GM23338 (cell line): ENCODE data around the gene TMEM63B. TPM values are rescaled to one million over a fixed set of nuclear protein-coding genes. Genes with fewer than 3 reads are reported as not detected.

Experiments
- ATAC-seq: fragments of 200-7000 bp; cut with Tn5 transposase; 3 replicates; pipeline ENCODE4 v1.9.1; 2020
- DNase-seq: peaks from one replicate; pipeline ENCODE4 v3.0.0-alpha.2; 2015; ENCODE audit warnings: low spot score
- H2AFZ ChIP-seq: fragments of 200-600 bp; sonication (generic); 2 replicates; pipeline ENCODE4 v1.8.0; 2016; ENCODE audit warnings: antibody characterized with exemption, mild to moderate bottlenecking, moderate library complexity
- H3F3A ChIP-seq: fragments of 200-600 bp; sonication (generic); replicated peaks from 2 replicates; pipeline ENCODE4 v1.8.0; 2017; ENCODE audit warnings: antibody characterized with exemption, mixed run types, low read depth
- H3K27ac ChIP-seq: fragments of 200-600 bp; sonication (generic); 2 replicates; pipeline ENCODE4 v1.6.1; 2016; ENCODE audit warnings: low read depth
- H3K27me3 ChIP-seq: fragments of 200-600 bp; sonication (generic); 2 replicates; pipeline ENCODE4 v1.8.0; 2016; ENCODE audit warnings: mild to moderate bottlenecking, mixed run types, moderate library complexity; ENCODE audit not compliant: insufficient read depth
- H3K36me3 ChIP-seq: fragments of 200-600 bp; sonication (generic); 2 replicates; pipeline ENCODE4 v1.8.0; 2016; ENCODE audit warnings: mild to moderate bottlenecking; ENCODE audit not compliant: insufficient read depth
- H3K4me1 ChIP-seq: fragments of 200-600 bp; sonication (generic); 2 replicates; pipeline ENCODE4 v1.8.0; 2016; ENCODE audit warnings: mild to moderate bottlenecking, moderate library complexity; ENCODE audit not compliant: insufficient read depth
- H3K4me2 ChIP-seq: fragments of 200-600 bp; sonication (generic); 2 replicates; pipeline ENCODE4 v1.7.1; 2017; ENCODE audit warnings: mixed run types
- H3K4me3 ChIP-seq: fragments of 200-600 bp; sonication (generic); 2 replicates; pipeline ENCODE4 v1.6.1; 2016; ENCODE audit warnings: mixed run types
- H3K79me2 ChIP-seq: fragments of 200-600 bp; sonication (generic); replicated peaks from 2 replicates; pipeline ENCODE4 v1.8.0; 2017; ENCODE audit warnings: mild to moderate bottlenecking; ENCODE audit not compliant: insufficient read depth
- H3K9me2 ChIP-seq: fragments of 200-600 bp; sonication (generic); 2 replicates; pipeline ENCODE4 v1.8.0; 2017; ENCODE audit not compliant: insufficient read depth
- H4K20me1 ChIP-seq: fragments of 200-600 bp; sonication (generic); replicated peaks from 2 replicates; pipeline ENCODE4 v1.8.0; 2017; ENCODE audit warnings: mild to moderate bottlenecking; ENCODE audit not compliant: insufficient read depth
- H3K27ac Mint-ChIP-seq: 2 replicates; pipeline ENCODE4 v1.8.0; 2020; ENCODE audit warnings: inconsistent platforms, mild to moderate bottlenecking, moderate library complexity, mixed read lengths
- H3K27me3 Mint-ChIP-seq: 3 replicates; pipeline ENCODE4 v1.8.0; 2022; ENCODE audit warnings: low read depth, mild to moderate bottlenecking, moderate library complexity, mixed read lengths, inconsistent platforms; ENCODE audit not compliant: insufficient read depth, poor library complexity
- H3K36me3 Mint-ChIP-seq: 3 replicates; pipeline ENCODE4 v1.8.0; 2021; ENCODE audit warnings: low read depth, mild to moderate bottlenecking, inconsistent platforms, moderate library complexity, mixed read lengths
- H3K4me1 Mint-ChIP-seq: 3 replicates; pipeline ENCODE4 v1.8.0; 2020; ENCODE audit warnings: mild to moderate bottlenecking, inconsistent platforms, mixed read lengths
- H3K4me3 Mint-ChIP-seq: 3 replicates; pipeline ENCODE4 v1.8.0; 2021; ENCODE audit warnings: moderate library complexity, mild to moderate bottlenecking, inconsistent platforms, mixed read lengths
- H3K9me3 Mint-ChIP-seq: 3 replicates; pipeline ENCODE4 v1.8.0; 2020; ENCODE audit warnings: moderate library complexity, mild to moderate bottlenecking, inconsistent platforms, mixed read lengths
- EZH2phosphoT487 ChIP-seq: fragments of 200-600 bp; sonication (generic); IDR thresholded peaks from one replicate; pipeline ENCODE4 v1.8.1; 2018; ENCODE audit warnings: antibody characterized with exemption; ENCODE audit not compliant: unreplicated experiment
- POLR2AphosphoS5 ChIP-seq: IDR thresholded peaks from 2 replicates; pipeline ENCODE4 v1.6.1; 2016; ENCODE audit warnings: antibody characterized with exemption, low read depth
- STAT1 ChIP-seq: IDR thresholded peaks from one replicate; pipeline ENCODE4 v1.6.1; 2016; ENCODE audit warnings: antibody characterized with exemption; ENCODE audit not compliant: unreplicated experiment
- ZNF114 ChIP-seq: fragments of 250-450 bp; sonication (Bioruptor Pico); IDR thresholded peaks from 2 replicates; pipeline ENCODE4 v1.5.0; 2020; ENCODE audit warnings: mild to moderate bottlenecking, moderate library complexity
- ZNF331 ChIP-seq: fragments of 250-450 bp; sonication (Bioruptor Pico); IDR thresholded peaks from 2 replicates; pipeline ENCODE4 v1.5.0; 2020; ENCODE audit warnings: low read depth, mild to moderate bottlenecking, moderate library complexity
- ZNF462 ChIP-seq: fragments of 250-450 bp; sonication (Bioruptor Pico); IDR thresholded peaks from 2 replicates; pipeline ENCODE4 v1.5.0; 2020; ENCODE audit warnings: mild to moderate bottlenecking, moderate library complexity
- polyA plus RNA-seq: library from polyadenylated mRNA; unstranded; fragments of >200 nt; fragmentation: Nextera tagmentation; extraction: Ambion mirVana; gene quantifications from 2 replicates; pipeline ENCODE4 v1.2.1, GENCODE V29; 2016
- total RNA-seq: library from RNA; depleted of rRNA; stranded (reverse); fragments of >200 nt; shearing (Covaris generic); gene quantifications from 2 replicates; pipeline ENCODE4 v1.2.3, GENCODE V29; 2014
- TF ChIP-seq, protein P1 (sequence below), 2 experiments: fragments of 200-600 bp in 1 of 2; sonication (generic) in 1 of 2; conservative IDR thresholded peaks; 2 replicates each; pipeline versions ENCODE4 v1.5.1 to v1.6.1; 2016 to 2017; ENCODE audit warnings: antibody characterized with exemption in 2 of 2, low read depth in 2 of 2, mild to moderate bottlenecking in 2 of 2, moderate library complexity in 1 of 2
- TF ChIP-seq, protein P2 (sequence below): IDR thresholded peaks from one replicate; pipeline ENCODE4 v1.6.1; 2018; ENCODE audit warnings: antibody characterized with exemption; ENCODE audit not compliant: unreplicated experiment

TMEM63B gene
- total and polyA plus RNA-seq, 2 experiments from 2014 or later: 10.1 to 36.0 TPM

DNA sequence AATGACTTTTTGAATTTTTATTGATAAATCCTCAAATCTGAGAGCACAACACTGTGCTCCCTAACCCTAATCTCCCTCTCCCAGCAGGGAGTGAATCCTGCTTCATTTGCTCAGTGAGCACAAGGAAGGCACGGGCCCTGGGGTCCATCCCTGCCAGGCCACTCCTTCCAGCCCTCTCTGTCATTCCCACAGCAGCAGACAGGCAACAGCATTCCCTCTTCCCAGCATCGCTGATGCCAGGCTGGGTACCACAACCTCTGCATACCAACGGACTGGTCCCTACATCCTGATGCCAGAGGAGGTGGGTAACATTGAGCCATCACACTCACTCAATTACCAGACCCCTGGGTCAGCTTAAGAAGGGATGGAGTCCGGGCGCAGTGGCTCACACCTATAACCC lies 34.3 kb upstream of the TMEM63B start (continued):
- no peak for TF ChIP-seq ZNF462 (CRISPR knock-in tag)
- no peak for TF ChIP-seq ZNF331 (CRISPR knock-in tag)
- no peak for TF ChIP-seq ZNF114

DNA sequence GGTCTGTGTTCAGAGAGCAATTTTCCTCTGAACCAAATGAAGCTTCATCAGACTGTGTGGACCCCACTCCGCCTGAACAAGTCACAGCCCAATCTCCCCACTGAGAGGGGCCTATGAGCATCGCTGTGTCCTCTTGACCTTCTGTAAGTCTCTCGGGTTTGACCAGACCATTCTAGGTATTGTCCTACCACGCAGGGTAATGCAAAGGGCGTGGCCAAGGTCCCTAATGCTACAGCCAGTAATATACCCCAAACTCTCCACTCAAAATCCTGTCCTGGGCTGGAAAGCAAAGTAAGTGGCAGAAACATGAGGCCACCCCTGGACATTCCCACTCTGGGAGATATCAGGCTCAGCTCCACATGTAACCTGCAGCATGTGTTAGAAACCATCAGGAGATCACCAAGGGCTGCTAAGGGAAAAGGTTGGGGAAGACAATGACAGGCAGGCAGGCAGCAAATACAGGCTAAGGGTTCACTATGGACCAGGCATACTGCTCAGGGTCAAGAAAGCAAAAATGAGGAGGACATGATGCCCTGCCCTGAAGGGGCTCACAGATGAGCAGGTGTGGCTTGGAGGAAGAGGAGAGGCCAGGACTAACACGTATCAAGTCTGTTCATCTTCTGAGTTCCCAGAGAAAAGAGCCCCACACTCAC lies 33.5 kb upstream of the TMEM63B start:
- H3K27me3 ChIP-seq: no peaks in the 10 kb centered on the region
- Mint-ChIP-seq H3K27me3 (peaks cover 8% of the 10 kb centered on the region), H3K27ac (no peak overlapping the region)
- TF ChIP-seq, protein P1, sequence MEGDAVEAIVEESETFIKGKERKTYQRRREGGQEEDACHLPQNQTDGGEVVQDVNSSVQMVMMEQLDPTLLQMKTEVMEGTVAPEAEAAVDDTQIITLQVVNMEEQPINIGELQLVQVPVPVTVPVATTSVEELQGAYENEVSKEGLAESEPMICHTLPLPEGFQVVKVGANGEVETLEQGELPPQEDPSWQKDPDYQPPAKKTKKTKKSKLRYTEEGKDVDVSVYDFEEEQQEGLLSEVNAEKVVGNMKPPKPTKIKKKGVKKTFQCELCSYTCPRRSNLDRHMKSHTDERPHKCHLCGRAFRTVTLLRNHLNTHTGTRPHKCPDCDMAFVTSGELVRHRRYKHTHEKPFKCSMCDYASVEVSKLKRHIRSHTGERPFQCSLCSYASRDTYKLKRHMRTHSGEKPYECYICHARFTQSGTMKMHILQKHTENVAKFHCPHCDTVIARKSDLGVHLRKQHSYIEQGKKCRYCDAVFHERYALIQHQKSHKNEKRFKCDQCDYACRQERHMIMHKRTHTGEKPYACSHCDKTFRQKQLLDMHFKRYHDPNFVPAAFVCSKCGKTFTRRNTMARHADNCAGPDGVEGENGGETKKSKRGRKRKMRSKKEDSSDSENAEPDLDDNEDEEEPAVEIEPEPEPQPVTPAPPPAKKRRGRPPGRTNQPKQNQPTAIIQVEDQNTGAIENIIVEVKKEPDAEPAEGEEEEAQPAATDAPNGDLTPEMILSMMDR (conservative IDR thresholded peaks at IDR 0.05; ENCODE audit: low read depth in 2 of 2): no peak
- no peak for TF ChIP-seq STAT1
- TF ChIP-seq POLR2AphosphoS5: no peak
- TF ChIP-seq, protein P2, sequence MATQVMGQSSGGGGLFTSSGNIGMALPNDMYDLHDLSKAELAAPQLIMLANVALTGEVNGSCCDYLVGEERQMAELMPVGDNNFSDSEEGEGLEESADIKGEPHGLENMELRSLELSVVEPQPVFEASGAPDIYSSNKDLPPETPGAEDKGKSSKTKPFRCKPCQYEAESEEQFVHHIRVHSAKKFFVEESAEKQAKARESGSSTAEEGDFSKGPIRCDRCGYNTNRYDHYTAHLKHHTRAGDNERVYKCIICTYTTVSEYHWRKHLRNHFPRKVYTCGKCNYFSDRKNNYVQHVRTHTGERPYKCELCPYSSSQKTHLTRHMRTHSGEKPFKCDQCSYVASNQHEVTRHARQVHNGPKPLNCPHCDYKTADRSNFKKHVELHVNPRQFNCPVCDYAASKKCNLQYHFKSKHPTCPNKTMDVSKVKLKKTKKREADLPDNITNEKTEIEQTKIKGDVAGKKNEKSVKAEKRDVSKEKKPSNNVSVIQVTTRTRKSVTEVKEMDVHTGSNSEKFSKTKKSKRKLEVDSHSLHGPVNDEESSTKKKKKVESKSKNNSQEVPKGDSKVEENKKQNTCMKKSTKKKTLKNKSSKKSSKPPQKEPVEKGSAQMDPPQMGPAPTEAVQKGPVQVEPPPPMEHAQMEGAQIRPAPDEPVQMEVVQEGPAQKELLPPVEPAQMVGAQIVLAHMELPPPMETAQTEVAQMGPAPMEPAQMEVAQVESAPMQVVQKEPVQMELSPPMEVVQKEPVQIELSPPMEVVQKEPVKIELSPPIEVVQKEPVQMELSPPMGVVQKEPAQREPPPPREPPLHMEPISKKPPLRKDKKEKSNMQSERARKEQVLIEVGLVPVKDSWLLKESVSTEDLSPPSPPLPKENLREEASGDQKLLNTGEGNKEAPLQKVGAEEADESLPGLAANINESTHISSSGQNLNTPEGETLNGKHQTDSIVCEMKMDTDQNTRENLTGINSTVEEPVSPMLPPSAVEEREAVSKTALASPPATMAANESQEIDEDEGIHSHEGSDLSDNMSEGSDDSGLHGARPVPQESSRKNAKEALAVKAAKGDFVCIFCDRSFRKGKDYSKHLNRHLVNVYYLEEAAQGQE: no peak
- TF ChIP-seq EZH2phosphoT487: no peak

More for the DNA sequence above, 33.5 kb upstream of the TMEM63B start:
- H3K4me1 Mint-ChIP-seq: peaks cover 5% of the 10 kb centered on the region; the same call in 2 of the 3 replicates
- no peaks in the 10 kb centered on the region for H3K36me3 ChIP-seq
- no peak for ATAC-seq
- H3F3A ChIP-seq: no peaks in the 10 kb centered on the region
- DNase-seq: no peak
- H3K4me1 ChIP-seq: no peaks in the 10 kb centered on the region
- no peaks in the 10 kb centered on the region for H3K79me2 ChIP-seq
- H3K4me3 ChIP-seq: no peak overlapping the region
- H3K9me3 Mint-ChIP-seq: no peaks in the 10 kb centered on the region; the same call in 2 of the 3 replicates
- H3K4me2 ChIP-seq: no peak overlapping the region
- peaks cover 11% of the 10 kb centered on the region; the same call in 1 of the 2 replicates for H4K20me1 ChIP-seq
- no peaks in the 10 kb centered on the region for H3K9me2 ChIP-seq
- H3K27ac ChIP-seq: no peak overlapping the region
- no peak overlapping the region for H3K4me3 Mint-ChIP-seq
- peaks cover 9% of the 10 kb centered on the region; the same call in 2 of the 3 replicates for H3K36me3 Mint-ChIP-seq
- no peak overlapping the region for H2AFZ ChIP-seq
